HG03280 (cell line): ENCODE measurements around the gene KLHL29.

ENCODE experiments used
- ATAC-seq: cut with Tn5 transposase; IDR thresholded peaks from one replicate; pipeline ENCODE4 v1.9.1; 2021; ENCODE audit warnings: mild to moderate bottlenecking, moderate library complexity; ENCODE audit not compliant: unreplicated experiment

Gene KLHL29

GRCh38 chr2:23544589-23545295 lies 159.8 kb downstream of the KLHL29 start:
- ATAC-seq, result no peak

GRCh38 chr2:23545396-23545795 lies 160.4 kb downstream of the KLHL29 start:
- no peak for ATAC-seq

GRCh38 chr2:23545811-23546210 lies 160.8 kb downstream of the KLHL29 start:
- no peak for ATAC-seq

GRCh38 chr2:23546913-23547312 lies 161.9 kb downstream of the KLHL29 start:
- ATAC-seq, result no peak

GRCh38 chr2:23547725-23548124 lies 162.7 kb downstream of the KLHL29 start:
- no peak for ATAC-seq

GRCh38 chr2:23548143-23548769 lies 163.3 kb downstream of the KLHL29 start:
- ATAC-seq, result no peak

GRCh38 chr2:23549051-23549450 lies 164.1 kb downstream of the KLHL29 start:
- no peak for ATAC-seq

- ATAC-seq, result no peak
These were observed 165.0 kb downstream of the KLHL29 start for GRCh38 chr2:23549821-23550530.

- no peak for ATAC-seq
These were observed 165.6 kb downstream of the KLHL29 start for GRCh38 chr2:23550553-23550952.

GRCh38 chr2:23551875-23552274 lies 166.9 kb downstream of the KLHL29 start:
- ATAC-seq, result no peak

GRCh38 chr2:23553561-23553960 lies 168.6 kb downstream of the KLHL29 start:
- ATAC-seq, result no peak

GRCh38 chr2:23554054-23554697 lies 169.2 kb downstream of the KLHL29 start:
- no peak for ATAC-seq

GRCh38 chr2:23555944-23556343 lies 171.0 kb downstream of the KLHL29 start:
- no peak for ATAC-seq

GRCh38 chr2:23556929-23557328 lies 171.9 kb downstream of the KLHL29 start:
- no peak for ATAC-seq

- no peak for ATAC-seq
These were observed 172.5 kb downstream of the KLHL29 start for GRCh38 chr2:23557455-23557854.

GRCh38 chr2:23559561-23560239 lies 174.7 kb downstream of the KLHL29 start:
- no peak for ATAC-seq

- ATAC-seq, result no peak
These were observed 176.1 kb downstream of the KLHL29 start for GRCh38 chr2:23561088-23561487.

GRCh38 chr2:23561544-23561943 lies 176.6 kb downstream of the KLHL29 start:
- ATAC-seq, result no peak

- no peak for ATAC-seq
These were observed 177.2 kb downstream of the KLHL29 start for GRCh38 chr2:23562143-23562542.

- ATAC-seq, result no peak
These were observed 178.2 kb downstream of the KLHL29 start for GRCh38 chr2:23563151-23563550.
